HCT116 (cell line): ENCODE measurements around the gene STX16. TPM values are rescaled to one million over a fixed set of nuclear protein-coding genes. Genes with fewer than 3 reads are reported as not detected.

Experiments used
- ATAC-seq: fragments of 200-7000 bp; cut with Tn5 transposase; 2 replicates; pipeline ENCODE4 v1.9.1; 2020; ENCODE audit warnings: mild to moderate bottlenecking, moderate library complexity
- BruUV-seq: library from RNA; stranded (reverse); fragments of 400-500 nt; replicated peaks from 2 replicates; lab custom pipeline; 2021; lab: Mats Ljungman, UMichigan
- CTCF ChIA-PET: fragments of 300-600 bp; sonication (Branson Sonifier 250); formaldehyde crosslinking; loops from one replicate; lab custom pipeline; 2021; ENCODE audit warnings: antibody characterized with exemption; lab: Charles Lee
- POLR2A ChIA-PET: fragments of 300-600, 350-600 bp; sonication (Branson Sonifier 250); formaldehyde crosslinking; loops from one replicate; lab custom pipeline; 2021; ENCODE audit warnings: antibody characterized with exemption; lab: Charles Lee
- RAD21 ChIA-PET, 2 experiments: fragments of 300-600 bp; sonication (Branson Sonifier 250); formaldehyde crosslinking; loops; one replicate each; lab custom pipeline; 2023; ENCODE audit warnings: low total read pairs in 2 of 2; ENCODE audit not compliant: uncharacterized antibody in 2 of 2, unreplicated experiment in 2 of 2, low non-redundant PET in 1 of 2; lab: Charles Lee
- DNase-seq: peaks from one replicate; pipeline ENCODE4 v3.0.0-alpha.2; 2010; ENCODE audit warnings: low read depth, low spot score
- H2AFZ ChIP-seq: fragments of 200-600 bp; shearing (Covaris generic), sonication (generic); 2 replicates; pipeline ENCODE4 v1.6.1; 2017; ENCODE audit warnings: low read depth, mixed run types, mixed read lengths, antibody characterized with exemption, low read length; ENCODE audit not compliant: poor library complexity, severe bottlenecking
- H3K27ac ChIP-seq: 2 replicates; pipeline ENCODE4 v1.5.1; 2012; ENCODE audit warnings: low read depth, low read length
- H3K27me3 ChIP-seq: fragments of 200-600 bp; sonication (generic); 2 replicates; pipeline ENCODE4 v1.6.1; 2016; ENCODE audit warnings: mixed run types, low read length, mixed read lengths; ENCODE audit not compliant: insufficient read depth
- H3K36me3 ChIP-seq, 2 experiments: fragments of 200-500 bp in 1 of 2; fragments of 200-600 bp in 1 of 2; sonication (Bioruptor generic) in 1 of 2; sonication (generic) in 1 of 2; 2 replicates each; pipeline versions ENCODE4 v1.5.1 to v1.6.1; 2014 to 2016; ENCODE audit warnings: low read length in 2 of 2, inconsistent platforms in 1 of 2, mixed read lengths in 1 of 2, mixed run types in 1 of 2; ENCODE audit not compliant: insufficient read depth in 2 of 2, control insufficient read depth in 1 of 2
- H3K4me1 ChIP-seq, 2 experiments: fragments of 200-600 bp in 1 of 2; sonication (generic) in 1 of 2; 2 replicates each; pipeline versions ENCODE4 v1.5.1 to v1.6.1; 2012 to 2017; ENCODE audit warnings: low read length in 2 of 2, inconsistent platforms in 1 of 2, mild to moderate bottlenecking in 1 of 2, mixed read lengths in 1 of 2, mixed run types in 1 of 2, moderate library complexity in 1 of 2; ENCODE audit not compliant: insufficient read depth in 2 of 2, control insufficient read depth in 1 of 2
- H3K4me2 ChIP-seq: fragments of 200-600 bp; sonication (generic); 2 replicates; pipeline ENCODE4 v1.6.1; 2017; ENCODE audit warnings: mixed run types, low read length, mixed read lengths
- H3K4me3 ChIP-seq, 2 experiments: fragments of 200-600 bp in 1 of 2; sonication (generic) in 1 of 2; replicated peaks in 1 of 2; 2 replicates each; pipeline ENCODE4 v1.5.1; 2011 to 2016; ENCODE audit warnings: low read length in 2 of 2, control low read depth in 1 of 2, low read depth in 1 of 2, mild to moderate bottlenecking in 1 of 2, mixed read lengths in 1 of 2, mixed run types in 1 of 2
- H3K79me2 ChIP-seq: fragments of 200-600 bp; sonication (generic); 2 replicates; pipeline ENCODE4 v1.6.1; 2017; ENCODE audit warnings: mild to moderate bottlenecking, mixed run types, low read length, moderate library complexity, mixed read lengths; ENCODE audit not compliant: insufficient read depth
- H3K9ac ChIP-seq: fragments of 200-600 bp; sonication (generic); 2 replicates; pipeline ENCODE4 v1.6.1; 2016; ENCODE audit warnings: low read length, mixed read lengths
- H3K9me2 ChIP-seq: fragments of 200-600 bp; sonication (generic), shearing (Covaris generic); 2 replicates; pipeline ENCODE4 v1.6.1; 2017; ENCODE audit warnings: mixed run types, mild to moderate bottlenecking, moderate library complexity; ENCODE audit not compliant: insufficient read depth
- H3K9me3 ChIP-seq, 2 experiments: fragments of 200-500 bp in 1 of 2; fragments of 200-600 bp in 1 of 2; sonication (Bioruptor generic) in 1 of 2; sonication (generic) in 1 of 2; 2 replicates each; pipeline ENCODE4 v1.6.1; 2014 to 2017; ENCODE audit warnings: low read length in 2 of 2, mixed read lengths in 2 of 2, inconsistent platforms in 1 of 2, low read depth in 1 of 2, mild to moderate bottlenecking in 1 of 2, mixed run types in 1 of 2, moderate library complexity in 1 of 2; ENCODE audit not compliant: control insufficient read depth in 1 of 2, insufficient read depth in 1 of 2
- H4K20me1 ChIP-seq: fragments of 200-600 bp; sonication (generic), shearing (Covaris generic); 2 replicates; pipeline ENCODE4 v1.6.1; 2017; ENCODE audit warnings: mixed run types, mild to moderate bottlenecking, moderate library complexity; ENCODE audit not compliant: insufficient read depth
- CTCF ChIP-seq, 3 experiments: fragments of 200-600 bp in 1 of 3; sonication (generic) in 1 of 3; IDR thresholded peaks in 2 of 3; conservative IDR thresholded peaks in 1 of 3; 2 replicates each; pipeline ENCODE4 v1.5.1; 2012 to 2017; ENCODE audit warnings: low read depth in 2 of 3, low read length in 2 of 3, antibody characterized with exemption in 1 of 3, borderline replicate concordance in 1 of 3, control low read depth in 1 of 3, mild to moderate bottlenecking in 1 of 3, mixed read lengths in 1 of 3, mixed run types in 1 of 3, moderate library complexity in 1 of 3; ENCODE audit not compliant: insufficient read depth in 1 of 3
- ELF1 ChIP-seq: IDR thresholded peaks from 2 replicates; pipeline ENCODE4 v1.6.1; 2012; ENCODE audit warnings: low read depth, borderline replicate concordance
- EZH2phosphoT487 ChIP-seq: fragments of 200-600 bp; IDR thresholded peaks from 2 replicates; pipeline ENCODE4 v1.6.1; 2018; ENCODE audit warnings: antibody characterized with exemption, borderline replicate concordance
- JUND ChIP-seq: IDR thresholded peaks from 2 replicates; pipeline ENCODE4 v1.6.1; 2012
- SP1 ChIP-seq: IDR thresholded peaks from 2 replicates; pipeline ENCODE4 v1.6.1; 2012; ENCODE audit warnings: low read depth
- SRF ChIP-seq: IDR thresholded peaks from 2 replicates; pipeline ENCODE4 v1.6.1; 2012; ENCODE audit warnings: low read depth
- intact Hi-C: fragments of 100-400 bp; cut with micrococcal nuclease; formaldehyde crosslinking; loops from 2 replicates; pipeline ENCODE4 v1.10.0; 2022
- total RNA-seq: library from RNA; stranded (reverse); gene quantifications from one replicate; pipeline ENCODE4 v1.2.1, GENCODE V29; 2021; ENCODE audit not compliant: unreplicated experiment

The STX16 gene
- total RNA-seq, 1 experiment from 2014 or later = 55.1 TPM

DNA sequence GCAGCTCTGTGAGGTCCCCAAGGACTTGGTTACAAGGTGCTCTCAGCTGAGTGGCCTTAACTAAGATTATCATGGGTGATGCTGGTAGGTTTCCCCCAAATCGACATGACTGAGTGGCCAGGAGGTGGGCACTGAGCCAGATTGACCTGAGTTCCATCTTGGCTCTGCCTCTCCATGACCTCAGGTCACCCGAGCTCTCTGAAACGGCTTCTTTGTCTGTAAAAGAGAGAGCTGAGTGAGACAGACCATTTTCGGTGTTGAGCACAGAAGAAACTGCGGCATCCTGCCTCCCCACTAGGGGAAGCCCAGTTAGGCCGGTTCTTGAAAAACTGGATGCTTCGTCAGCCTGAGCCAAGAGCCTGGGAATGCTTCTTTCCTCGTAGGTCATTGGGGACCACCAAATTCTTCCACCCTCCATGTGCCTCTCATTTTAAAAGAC is 14.1 kb upstream of the STX16 start:
- Histone ChIP-seq H3K9me2 (no peaks in the 10 kb centered on the region), H3K9me3 (no peaks in the 10 kb centered on the region), H3K9ac (no peak overlapping the region), H3K27me3 (0 out of 2 replicates have a peak, but pooled peaks cover 4% of the 10 kb centered on the region)
- TF ChIP-seq SRF (no peak), CTCF (IDR thresholded peaks at IDR 0.05 in 2 of 3, conservative IDR thresholded peaks at IDR 0.05 in 1 of 3; ENCODE audit: borderline replicate concordance in 1 of 3, insufficient read depth in 1 of 3, low read depth in 2 of 3, low read length in 2 of 3) (peak in 2 of 3 experiments; percentile 36 to 37; a peak in 4 of 6 replicates)
- TF ChIP-seq, all 23 proteins: peak for 1
- CTCF ChIA-PET = interaction anchor here (0.7 kb wide), 1 partner anchor 20 kb away, joined by 3 read pairs; no protein-coding TSS in a partner anchor
- H3K4me2 ChIP-seq = no peak overlapping the region
- H3K4me3 ChIP-seq = no peak overlapping the region
- no peaks in the 10 kb centered on the region for H3K79me2 ChIP-seq
- no peaks in the 10 kb centered on the region for H4K20me1 ChIP-seq
- ATAC-seq (peak; percentile 62), DNase-seq (no peak)
- BruUV-seq = no TSS peak
- RAD21 ChIA-PET = no interaction called here
- H2AFZ ChIP-seq = no peak overlapping the region
- peaks cover 0 to 3% of the 10 kb centered on the region in 2 experiments; a peak in 1 of 4 replicates for H3K4me1 ChIP-seq
- no peak overlapping the region for H3K27ac ChIP-seq
- intact Hi-C loops = no loop called here
- POLR2A ChIA-PET = interaction anchor here (0.8 kb wide), 1 partner anchor 15 kb away, joined by 3 read pairs; no protein-coding TSS in a partner anchor
- no peaks in the 10 kb centered on the region for H3K36me3 ChIP-seq

DNA sequence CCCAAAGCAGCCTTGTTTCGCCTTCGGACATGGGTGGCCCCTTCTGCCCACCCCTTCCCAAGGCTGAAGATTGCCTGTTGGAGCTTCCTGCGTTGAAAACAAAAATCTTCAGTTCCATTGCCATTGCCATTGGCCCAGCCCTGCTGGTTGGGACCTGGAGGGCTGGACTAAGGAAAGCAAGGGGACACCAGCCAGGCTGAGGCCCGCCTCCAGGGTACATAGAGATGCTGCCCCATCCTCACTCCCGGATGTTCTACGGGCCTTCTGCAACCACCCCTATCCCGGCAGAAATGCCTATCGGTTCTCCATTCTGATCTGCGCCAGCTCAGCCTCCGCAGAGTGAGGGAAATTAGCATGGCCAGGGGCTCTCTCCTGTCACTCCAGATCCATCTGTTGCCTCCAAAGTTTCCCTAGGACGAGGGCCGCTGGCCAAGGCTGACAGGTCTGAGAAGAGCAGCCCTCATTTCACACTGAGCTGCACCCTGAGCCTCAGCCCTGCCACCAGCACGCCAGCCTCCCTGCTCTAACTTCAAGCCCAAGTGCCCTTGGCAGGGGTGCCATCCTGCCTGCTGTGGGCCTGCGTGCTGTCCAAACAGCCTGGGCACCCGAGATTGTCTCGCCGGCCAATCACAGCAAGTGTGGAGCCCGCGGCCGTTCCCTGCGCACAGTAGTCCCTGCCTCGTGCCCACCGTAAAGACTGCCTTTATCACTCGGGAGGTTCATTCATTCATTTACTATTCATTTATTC is 13.4 kb upstream of the STX16 start:
- no peak overlapping the region for H3K4me3 ChIP-seq
- H3K9me2 ChIP-seq = no peaks in the 10 kb centered on the region
- H4K20me1 ChIP-seq = no peaks in the 10 kb centered on the region
- no peak overlapping the region for H2AFZ ChIP-seq
- POLR2A ChIA-PET = interaction anchor here (0.8 kb wide), 1 partner anchor 14 kb away, joined by 3 read pairs; no protein-coding TSS in a partner anchor
- TF ChIP-seq ELF1 (no peak), EZH2phosphoT487 (no peak), SP1 (no peak), JUND (no peak)
- no peaks in the 10 kb centered on the region for H3K79me2 ChIP-seq
- H3K36me3 ChIP-seq = no peaks in the 10 kb centered on the region
- no peaks in the 10 kb centered on the region for H3K9me3 ChIP-seq
- CTCF ChIA-PET = no interaction called here
- no peak overlapping the region for H3K9ac ChIP-seq
- ATAC-seq (no peak), DNase-seq (no peak)
- H3K27me3 ChIP-seq = 0 out of 2 replicates have a peak, but pooled peaks cover 4% of the 10 kb centered on the region
- intact Hi-C loops = no loop called here
- RAD21 ChIA-PET = no interaction called here
- peaks cover 0 to 3% of the 10 kb centered on the region in 2 experiments; a peak in 1 of 4 replicates for H3K4me1 ChIP-seq
- BruUV-seq = no TSS peak
- H3K4me2 ChIP-seq = no peak overlapping the region
- H3K27ac ChIP-seq = no peak overlapping the region
